Omental fat pad (tissue), 4 donors: ENCODE measurements around the gene ITGA1. TPM values are rescaled to one million over a fixed set of nuclear protein-coding genes. Genes with fewer than 3 reads are reported as not detected.

Source experiments
- ATAC-seq: fragments of 150-250 bp; one replicate; pipeline ENCODE4 v1.9.1; 2016; ENCODE audit warnings: mild to moderate bottlenecking, moderate library complexity; ENCODE audit not compliant: low FRiP score
- DNase-seq: peaks from one replicate; pipeline ENCODE4 v3.0.0-alpha.2; 2019; ENCODE audit warnings: low spot score
- total RNA-seq, 4 donors: library from RNA; depleted of rRNA; stranded (reverse); fragments of >200 nt; gene quantifications; one replicate each; pipeline ENCODE4 v1.1.0, GENCODE V29; 2016
- TF ChIP-seq, protein P1 (sequence below), 3 donors: fragments of 450-650 bp; IDR thresholded peaks; one replicate each; pipeline ENCODE4 v1.5.1; 2016 to 2017; ENCODE audit warnings: antibody characterized with exemption in 3 of 3, mild to moderate bottlenecking in 3 of 3, moderate library complexity in 2 of 3

The ITGA1 gene
- total RNA-seq, 4 donors from 2014 or later = 23.0 to 181 (median 55.0) TPM

DNA sequence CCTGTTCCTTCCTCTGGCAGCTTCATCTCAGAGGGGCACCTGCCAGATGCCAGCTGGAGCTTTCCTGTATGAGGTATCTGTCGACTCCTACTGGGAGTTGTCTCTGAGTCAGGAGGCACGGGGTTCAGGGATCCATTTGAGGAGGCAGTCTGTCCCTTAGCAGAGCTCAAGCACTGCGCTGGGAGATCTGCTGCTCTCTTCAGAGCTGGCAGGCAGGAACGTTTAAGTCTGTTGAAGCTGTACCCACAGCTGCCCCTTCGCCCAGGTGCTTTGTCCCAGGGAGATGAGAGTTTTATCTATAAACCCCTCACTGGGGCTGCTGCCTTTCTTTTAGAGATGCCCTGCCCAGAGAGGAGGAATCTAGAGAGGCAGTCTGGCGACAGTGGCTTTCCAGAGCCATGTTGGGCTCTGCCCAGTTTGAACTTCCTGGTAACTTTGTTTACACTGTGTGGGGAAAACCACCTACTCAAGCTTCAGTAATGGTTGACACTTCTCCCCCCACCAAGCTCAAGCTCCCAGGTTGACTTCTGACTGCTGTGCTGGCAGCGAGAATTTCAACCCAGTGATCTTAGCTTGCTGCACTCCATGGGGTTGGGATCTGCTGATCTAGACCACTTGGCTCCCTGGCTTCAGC lies 189.7 kb downstream of the ITGA1 start:
- no peak for ATAC-seq
- TF ChIP-seq, protein P1, sequence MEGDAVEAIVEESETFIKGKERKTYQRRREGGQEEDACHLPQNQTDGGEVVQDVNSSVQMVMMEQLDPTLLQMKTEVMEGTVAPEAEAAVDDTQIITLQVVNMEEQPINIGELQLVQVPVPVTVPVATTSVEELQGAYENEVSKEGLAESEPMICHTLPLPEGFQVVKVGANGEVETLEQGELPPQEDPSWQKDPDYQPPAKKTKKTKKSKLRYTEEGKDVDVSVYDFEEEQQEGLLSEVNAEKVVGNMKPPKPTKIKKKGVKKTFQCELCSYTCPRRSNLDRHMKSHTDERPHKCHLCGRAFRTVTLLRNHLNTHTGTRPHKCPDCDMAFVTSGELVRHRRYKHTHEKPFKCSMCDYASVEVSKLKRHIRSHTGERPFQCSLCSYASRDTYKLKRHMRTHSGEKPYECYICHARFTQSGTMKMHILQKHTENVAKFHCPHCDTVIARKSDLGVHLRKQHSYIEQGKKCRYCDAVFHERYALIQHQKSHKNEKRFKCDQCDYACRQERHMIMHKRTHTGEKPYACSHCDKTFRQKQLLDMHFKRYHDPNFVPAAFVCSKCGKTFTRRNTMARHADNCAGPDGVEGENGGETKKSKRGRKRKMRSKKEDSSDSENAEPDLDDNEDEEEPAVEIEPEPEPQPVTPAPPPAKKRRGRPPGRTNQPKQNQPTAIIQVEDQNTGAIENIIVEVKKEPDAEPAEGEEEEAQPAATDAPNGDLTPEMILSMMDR (IDR thresholded peaks at IDR 0.05) = no peak

DNA sequence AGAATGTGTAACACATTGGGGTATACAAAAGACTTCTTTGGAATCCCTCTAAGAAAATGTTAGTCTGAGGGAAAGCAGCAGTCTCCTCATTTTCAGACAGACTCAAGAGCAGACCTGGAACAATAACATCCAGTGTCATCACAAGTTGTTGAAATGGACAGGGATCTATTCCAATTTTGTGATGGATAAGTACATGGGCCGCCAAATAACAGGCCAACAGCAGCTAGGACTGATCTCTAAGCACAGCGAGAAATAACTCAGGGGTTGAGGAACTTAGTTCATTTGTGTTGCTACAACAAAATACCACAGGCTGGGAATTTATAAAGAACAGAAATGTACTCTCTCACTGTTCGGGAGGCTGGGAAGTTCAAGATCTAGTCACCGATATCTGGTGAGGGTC lies 193.8 kb downstream of the ITGA1 start:
- DNase-seq = no peak
- no peak for ATAC-seq
- TF ChIP-seq, protein P1 (IDR thresholded peaks at IDR 0.05) = no peak

More for the DNA sequence above, 189.7 kb downstream of the ITGA1 start:
- DNase-seq = no peak

DNA sequence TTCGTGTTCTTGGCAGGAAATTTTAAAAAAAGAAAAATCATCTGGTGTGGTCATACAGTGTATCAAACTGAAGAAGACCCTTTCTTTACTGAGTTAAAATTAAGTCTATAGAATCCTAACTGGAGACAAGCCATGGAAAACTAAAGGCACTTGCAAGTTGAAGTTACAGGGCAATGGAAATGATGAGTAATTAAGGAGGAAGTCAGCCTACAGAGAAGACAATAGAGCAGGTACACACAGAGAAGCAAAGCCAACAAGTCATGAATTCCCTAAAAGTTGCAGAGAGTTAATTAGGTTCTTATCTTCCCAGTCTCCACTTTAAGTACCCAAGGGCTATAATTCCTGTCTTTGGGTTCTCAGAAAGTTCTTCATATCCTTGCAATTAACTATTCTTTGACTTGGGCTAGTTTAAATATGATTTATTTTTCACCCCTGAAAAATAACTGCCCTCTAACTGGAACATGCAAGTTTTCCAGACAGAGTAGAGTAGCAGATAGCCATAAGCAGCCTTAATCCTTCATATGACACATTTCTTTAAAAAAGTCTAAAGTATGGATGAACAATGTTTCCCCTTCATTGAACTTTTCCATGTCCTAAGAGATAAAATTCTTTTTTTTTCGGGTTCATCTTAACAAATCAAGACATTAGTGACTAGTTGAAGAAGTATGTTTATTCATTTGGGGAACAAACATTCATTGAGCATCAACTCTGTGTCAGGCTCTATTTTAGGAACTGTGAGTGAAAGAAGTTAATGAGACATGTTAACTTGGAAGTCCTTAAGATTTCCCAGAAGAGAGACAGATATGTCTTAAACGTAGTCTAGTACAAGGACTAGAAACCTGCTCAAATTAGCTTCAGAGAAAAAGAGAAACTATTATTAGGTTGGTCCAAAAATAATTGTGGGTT lies 196.3 kb downstream of the ITGA1 start:
- ATAC-seq (no peak), DNase-seq (no peak)
- TF ChIP-seq, protein P1 (IDR thresholded peaks at IDR 0.05) = no peak

DNA sequence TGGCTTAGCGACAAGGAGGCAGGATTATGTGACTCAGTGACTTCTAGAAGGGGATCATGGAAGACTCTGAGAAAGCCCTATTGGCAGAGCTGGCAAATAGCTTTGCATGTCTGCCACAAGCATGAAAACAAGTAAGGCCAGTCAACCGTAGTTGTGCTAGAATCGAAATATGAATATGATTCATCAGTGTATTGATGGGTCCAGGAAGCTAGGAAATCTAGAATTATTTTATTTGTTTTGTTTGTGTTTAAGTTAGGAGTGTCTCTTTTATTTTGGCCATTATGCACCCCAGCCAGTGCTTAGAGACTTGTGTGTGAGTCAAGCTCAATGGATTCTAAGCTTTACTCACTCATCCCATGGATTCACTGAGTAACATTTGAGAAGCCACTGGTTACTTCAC lies 197.6 kb downstream of the ITGA1 start:
- TF ChIP-seq, protein P1 (IDR thresholded peaks at IDR 0.05) = no peak
- DNase-seq (no peak), ATAC-seq (no peak)

DNA sequence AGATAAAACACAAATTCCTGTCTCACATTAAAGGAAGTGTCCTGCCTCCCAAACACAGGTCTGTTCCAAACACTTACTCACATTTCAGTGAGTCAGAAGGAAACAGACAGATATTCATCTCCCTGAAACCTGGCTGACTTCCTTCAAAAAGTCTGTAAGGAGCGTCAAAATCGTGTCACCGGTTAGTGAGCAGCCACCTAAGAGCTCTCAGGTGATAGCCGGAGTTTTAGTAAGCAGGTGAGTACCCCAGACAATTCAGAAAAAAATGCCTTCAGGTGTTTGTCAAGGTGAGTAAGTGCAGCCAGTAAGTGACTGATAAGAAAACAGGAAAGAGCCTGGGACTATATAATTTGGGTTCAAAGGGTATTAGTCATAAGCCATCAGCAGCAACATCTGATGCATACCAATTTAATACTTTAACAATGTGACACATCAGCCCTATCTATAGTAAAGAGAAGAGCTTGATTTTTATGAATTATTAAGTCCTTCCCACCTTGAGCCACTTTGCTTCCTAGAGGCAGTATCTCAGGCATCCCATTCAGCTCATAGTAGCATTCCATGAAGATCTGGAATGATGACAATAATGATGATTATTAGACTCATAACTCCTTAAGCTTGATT lies 200.1 kb downstream of the ITGA1 start:
- DNase-seq (no peak), ATAC-seq (peak; percentile 53)
- TF ChIP-seq, protein P1 (IDR thresholded peaks at IDR 0.05) = no peak

DNA sequence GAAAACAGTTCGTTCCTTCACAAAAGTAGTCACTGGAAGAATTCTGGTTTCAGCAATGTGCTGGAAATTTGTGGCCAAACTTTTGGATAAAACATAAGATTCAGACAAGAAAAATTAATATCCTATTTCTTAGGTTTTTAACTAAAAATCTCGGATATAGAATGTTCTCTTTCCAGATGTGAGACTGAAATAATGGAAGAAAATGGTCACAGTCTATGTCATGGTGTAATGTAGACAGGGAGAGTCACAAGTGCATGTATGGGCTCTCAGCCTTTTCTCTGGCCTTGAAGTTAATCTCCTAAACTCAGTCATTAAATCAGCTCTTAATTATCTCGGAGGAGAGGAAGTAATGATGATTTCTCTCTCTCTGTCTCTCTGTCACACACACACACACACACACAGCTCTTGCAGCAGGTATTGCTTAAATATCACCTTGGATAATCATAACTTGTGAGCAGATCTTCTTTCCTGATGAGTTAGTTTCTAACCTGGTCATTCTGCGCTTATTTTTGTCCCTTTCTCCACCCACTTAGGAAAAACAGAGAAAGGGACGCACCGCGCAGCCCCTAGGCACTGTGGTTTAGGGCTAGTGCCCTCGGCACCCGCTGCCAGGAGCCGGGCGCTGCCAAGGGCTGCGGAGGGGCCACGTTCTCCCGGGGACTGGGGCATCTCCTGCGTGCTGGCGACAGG lies 200.8 kb downstream of the ITGA1 start:
- no peak for DNase-seq
- TF ChIP-seq, protein P1 (IDR thresholded peaks at IDR 0.05) = no peak
- no peak for ATAC-seq
